Psoas muscle (tissue), 8 donors: ENCODE results near the gene BSN. TPM values are rescaled to one million over a fixed set of nuclear protein-coding genes. Genes with fewer than 3 reads are reported as not detected.
"Not testable (repeated sequence)": the region's sequence is repeated elsewhere in the genome, so short reads cannot be mapped to it uniquely, and the experiment has no call there.

Source experiments
- ATAC-seq, 4 donors: fragments of 200-7000 bp; cut with Tn5 transposase; one replicate each; pipeline ENCODE4 v1.9.1; 2020; ENCODE audit warnings: moderate library complexity in 3 of 4, mild to moderate bottlenecking in 2 of 4
- DNase-seq, 2 donors: peaks; one replicate each; pipeline ENCODE4 v3.0.0-alpha.2; 2020
- H3K27ac ChIP-seq: fragments of 200-600 bp; one replicate; pipeline ENCODE4 v1.8.0; 2022
- H3K27me3 ChIP-seq, 3 donors: fragments of 200-600 bp in 1 of 3; one replicate each; pipeline versions ENCODE4 v1.6.1 to v1.8.0; 2013 to 2022; ENCODE audit warnings: low read length in 2 of 3, mild to moderate bottlenecking in 2 of 3, moderate library complexity in 1 of 3; ENCODE audit not compliant: insufficient read depth in 3 of 3
- H3K36me3 ChIP-seq, 2 donors: fragments of 200-600 bp in 1 of 2; one replicate each; pipeline versions ENCODE4 v1.6.1 to v1.8.0; 2013 to 2022; ENCODE audit warnings: low read depth in 1 of 2, mild to moderate bottlenecking in 1 of 2, moderate library complexity in 1 of 2; ENCODE audit not compliant: insufficient read depth in 1 of 2
- H3K4me1 ChIP-seq: fragments of 200-600 bp; one replicate; pipeline ENCODE4 v1.8.0; 2022
- H3K4me3 ChIP-seq: fragments of 200-600 bp; one replicate; pipeline ENCODE4 v1.8.0; 2022; ENCODE audit warnings: mild to moderate bottlenecking
- H3K9me3 ChIP-seq: fragments of 200-600 bp; one replicate; pipeline ENCODE4 v1.8.0; 2022
- WGBS, 3 donors: extraction: QIAGEN DNeasy Blood & Tissue Kit; methylation state at CpG; one replicate each; pipeline versions ENCODE4 v1.1.6 to v1.1.7; 2013; 5-methylcytosine and 5-hydroxymethylcytosine counted together
- intact Hi-C, 2 donors: fragments of 100-400 bp; cut with DNase I; formaldehyde crosslinking; loops; one replicate each; pipeline versions ENCODE4 v1.11.0 to v1.14.2; 2022
- polyA plus RNA-seq, 3 donors: library from polyadenylated mRNA; stranded (reverse); fragments of 200-250 nt; gene quantifications; one replicate each; pipeline ENCODE4 v1.2.3, GENCODE V29; 2013
- total RNA-seq, 4 donors: library from RNA; stranded (reverse); fragmentation: NEBNext Ultra II Directional in 2 of 4; extraction: Animal tissue kit (Norgen Biotek cat#: 25700) in 2 of 4; gene quantifications; one replicate each; pipeline versions ENCODE4 v1.2.1 to v1.2.4, GENCODE V29; 2021 to 2023
- TF ChIP-seq, protein P1 (sequence below): fragments of 200-600 bp; IDR thresholded peaks from one replicate; pipeline ENCODE4 v1.8.0; 2022; ENCODE audit warnings: antibody characterized with exemption
- donor health status: healthy with polysubstance abuse.
- donor health status: DM: no; HTN: no; CAD: no; lungs with moderate emphysema.
- donor health status: Bipolar disorder and iron deficiency.
- donor health status: healthy.
- donor health status: DM: yes; HTN: yes; CAD: no.
- donor health status: DM: no; HTN: no; CAD: no.
- donor health status: DM: no; HTN: no; CAD: no.
- donor health status: DM: yes; HTN: yes; CAD: no.

BSN gene
- total and polyA plus RNA-seq, 7 donors = 0.08 to 0.95 (median 0.22) TPM

DNA sequence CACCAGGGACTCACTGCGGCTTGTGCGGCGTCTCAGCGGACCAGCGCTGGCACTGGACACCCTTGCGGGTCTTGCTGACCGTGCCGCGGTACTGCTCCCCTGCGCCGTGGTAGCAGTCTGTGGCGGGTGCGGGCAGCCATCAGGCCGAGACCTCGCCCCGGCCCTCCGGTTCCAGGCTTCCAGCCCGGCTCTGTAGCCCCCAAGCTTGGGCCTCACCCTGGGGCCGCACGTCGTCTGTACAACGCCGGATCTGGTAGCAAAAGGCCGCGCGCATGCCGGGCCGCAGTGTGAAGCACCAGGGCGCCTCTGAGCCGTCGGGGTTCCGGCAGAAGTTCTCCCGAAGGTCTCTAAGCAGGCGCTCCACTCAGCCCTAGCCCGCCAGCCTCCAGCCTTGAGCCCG is 131.6 kb downstream of the BSN start:
- peaks cover 6 to 38% of the 10 kb centered on the region in 2 donors for H3K36me3 ChIP-seq
- DNase-seq, H3K27ac ChIP-seq, H3K27me3 ChIP-seq, intact Hi-C loops, ATAC-seq, H3K9me3 ChIP-seq, H3K4me3 ChIP-seq: not testable (repeated sequence)
- 30 to 44% (median 33%) methylated on average over 29 to 35 of the region's 36 CpGs for WGBS, 3 donors
- H3K4me1 ChIP-seq = peaks cover 15% of the 10 kb centered on the region

DNA sequence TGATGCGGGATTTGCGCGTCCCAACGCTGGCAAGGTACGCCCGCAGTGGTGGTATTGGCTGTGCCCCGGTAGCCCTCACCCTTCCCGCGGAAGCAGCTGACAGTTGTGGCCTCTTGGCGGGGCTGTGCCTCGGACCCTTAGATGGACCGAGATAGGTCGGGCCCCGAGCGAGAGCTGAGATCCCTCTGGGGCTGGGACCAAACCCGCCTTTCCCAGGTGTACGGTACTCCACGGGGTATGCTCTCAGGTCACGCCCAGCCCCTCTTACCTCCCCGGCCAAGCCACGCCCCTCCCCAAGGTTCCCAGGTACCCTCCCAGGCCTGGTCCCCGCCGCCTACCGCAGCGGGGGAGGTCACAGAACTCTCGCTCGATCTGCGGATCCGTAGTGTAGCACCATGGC is 132.1 kb downstream of the BSN start:
- intact Hi-C loops, DNase-seq, H3K27me3 ChIP-seq, H3K27ac ChIP-seq, H3K9me3 ChIP-seq: not testable (repeated sequence)
- Histone ChIP-seq H3K4me1 (peaks cover 20% of the 10 kb centered on the region), H3K4me3 (peak overlapping the region; percentile 52), H3K36me3 (peaks cover 6 to 33% of the 10 kb centered on the region in 2 donors)
- WGBS, 3 donors = 6 to 9% (median 7%) methylated on average over 21 to 25 of the region's 29 CpGs
- ATAC-seq = peak in 2 of 4 donors; percentile 2 to 8

DNA sequence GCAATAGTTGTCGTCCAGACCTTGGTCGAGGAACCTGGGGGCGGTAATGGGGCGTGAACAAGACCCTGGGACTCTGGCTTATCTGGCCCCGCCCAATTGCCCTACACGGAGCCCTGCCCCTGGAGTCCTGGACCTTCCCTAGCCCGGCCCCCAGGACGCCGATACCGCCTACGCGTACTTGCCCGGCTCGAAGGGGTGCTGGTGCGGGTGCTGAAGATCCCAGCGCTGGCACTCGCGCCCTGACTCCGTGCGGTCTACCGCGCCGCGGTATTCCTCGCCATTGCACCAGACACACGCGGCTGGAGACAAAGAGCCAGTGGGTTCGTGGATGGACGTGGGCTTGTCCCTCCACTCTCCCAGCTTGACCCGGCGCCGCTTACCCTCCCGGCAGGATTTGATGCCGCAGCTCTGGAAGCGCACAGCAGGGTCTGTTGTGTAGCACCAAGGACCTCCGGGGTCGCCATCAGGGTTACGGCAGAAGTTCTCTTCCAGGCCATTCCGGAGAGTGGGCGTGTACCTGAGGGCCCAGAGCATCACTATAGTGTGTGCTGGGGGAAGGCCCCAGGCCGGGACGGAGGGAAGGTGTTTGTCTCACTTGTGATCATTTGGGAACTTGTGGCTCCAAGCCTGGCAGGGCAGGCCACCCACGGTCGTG is 132.6 kb downstream of the BSN start:
- H3K9me3 ChIP-seq, H3K27ac ChIP-seq, H3K27me3 ChIP-seq, intact Hi-C loops: not testable (repeated sequence)
- ATAC-seq (peak; percentile 23 to 43 (median 32)), DNase-seq (peak in 1 of 2 donors; percentile 57)
- peak overlapping the region; percentile 52 for H3K4me3 ChIP-seq
- H3K36me3 ChIP-seq = peaks cover 3 to 33% of the 10 kb centered on the region in 2 donors
- WGBS, 3 donors = 12 to 15% (median 12%) methylated on average over 36 to 44 of the region's 44 CpGs
- H3K4me1 ChIP-seq = peaks cover 25% of the 10 kb centered on the region

DNA sequence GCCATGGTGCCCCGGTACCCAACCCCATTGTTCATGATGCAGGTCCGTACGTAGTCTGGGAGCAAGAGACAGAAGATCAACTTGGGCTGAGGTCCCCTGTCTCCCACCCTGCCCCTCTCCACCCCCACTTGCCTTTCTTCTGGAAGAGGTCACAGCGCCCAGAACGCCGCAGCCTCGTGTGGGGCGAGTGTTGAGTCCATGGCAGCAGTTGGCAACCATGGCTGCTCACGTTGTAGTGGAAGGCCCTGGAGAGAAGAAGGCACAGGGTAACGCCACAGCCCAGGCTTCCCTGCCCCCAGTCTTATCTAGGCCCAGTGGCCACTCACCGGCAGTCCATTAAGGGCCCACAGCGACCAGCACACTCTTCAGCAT is 133.1 kb downstream of the BSN start:
- Histone ChIP-seq H3K4me1 (peaks cover 30% of the 10 kb centered on the region), H3K36me3 (peaks cover 0 to 29% of the 10 kb centered on the region in 2 donors)
- H3K27ac ChIP-seq, intact Hi-C loops, H3K4me3 ChIP-seq, ATAC-seq, H3K9me3 ChIP-seq, H3K27me3 ChIP-seq, DNase-seq: not testable (repeated sequence)
- 69 to 83% (median 73%) methylated on average over 12 of the region's 12 CpGs for WGBS, 3 donors

DNA sequence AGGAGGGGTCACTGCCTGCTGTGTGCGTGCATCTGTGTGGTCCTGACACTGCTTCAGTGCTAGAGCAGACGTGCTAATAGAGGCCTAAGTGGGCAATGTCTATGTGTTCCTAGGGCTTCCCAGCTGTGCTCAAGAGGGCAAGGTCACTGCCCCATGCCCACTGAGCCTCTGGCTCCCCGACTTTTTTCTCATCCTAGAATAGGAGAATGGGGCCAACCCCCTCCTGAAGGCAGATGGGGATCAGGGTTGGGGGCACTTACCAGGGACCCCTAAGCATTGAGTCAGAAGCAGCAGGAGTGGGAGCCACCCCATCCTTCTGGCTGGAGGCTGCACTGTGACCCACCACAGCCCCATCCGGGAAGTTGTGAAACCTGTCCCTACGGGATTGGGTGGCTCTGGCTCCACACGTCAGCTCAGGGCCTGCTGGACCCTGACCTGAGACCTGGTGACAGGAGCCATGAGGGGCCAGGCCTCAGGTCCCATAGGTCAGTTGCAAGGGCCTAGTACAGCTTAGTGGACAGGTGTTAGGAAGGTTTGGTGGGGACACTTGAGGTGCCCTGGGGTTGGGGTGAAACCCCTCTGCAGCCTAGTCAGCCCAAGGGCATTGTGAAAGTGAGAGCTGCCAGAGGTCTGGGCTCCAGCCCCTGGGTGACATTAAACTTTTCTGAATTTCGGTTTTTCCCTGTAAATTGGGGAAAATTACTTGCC is 134.2 kb downstream of the BSN start:
- peaks cover 40% of the 10 kb centered on the region for H3K4me1 ChIP-seq

DNA sequence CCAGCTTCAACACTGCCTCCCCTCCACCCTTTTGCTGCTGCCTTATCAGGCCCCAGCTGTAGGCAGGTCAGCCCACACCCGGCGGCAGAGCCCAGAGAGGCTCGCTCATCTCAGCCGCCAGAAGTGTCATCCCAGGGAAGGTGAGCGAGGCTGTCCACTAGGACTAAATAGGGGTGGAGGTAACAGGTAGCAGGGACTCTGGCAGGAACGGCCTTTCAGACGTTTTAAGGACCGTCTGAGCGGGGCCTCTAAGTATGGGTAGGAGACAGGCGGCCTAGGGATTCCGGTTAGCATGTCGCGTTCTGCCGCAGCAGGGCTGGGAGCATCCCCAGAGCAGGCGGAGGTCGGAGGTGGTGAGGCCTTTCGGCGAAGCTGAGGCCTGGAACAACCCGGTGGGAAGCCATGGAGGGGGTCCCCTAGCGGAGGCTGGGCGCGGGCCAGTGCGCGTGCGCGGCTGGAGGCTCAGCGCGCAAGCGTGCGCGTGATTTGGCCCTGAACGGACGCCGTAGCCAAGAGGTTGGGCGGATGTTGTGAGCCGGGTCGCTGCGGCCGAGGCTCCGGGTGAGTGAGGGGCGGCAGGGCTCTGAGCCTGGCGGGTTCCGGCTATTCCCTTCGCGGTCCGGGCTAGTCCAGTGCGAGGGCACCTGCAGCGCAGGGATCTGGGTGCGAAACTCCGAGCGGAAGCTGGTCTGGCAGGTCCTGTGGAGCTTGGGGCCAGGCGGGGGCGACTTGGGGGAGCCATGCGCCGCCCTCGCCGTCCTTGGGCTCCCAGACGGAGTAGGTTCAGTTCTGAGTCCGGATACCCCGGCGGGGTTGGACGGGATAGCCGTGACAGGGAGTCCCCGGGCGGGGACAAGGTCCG is 135.0 kb downstream of the BSN start, which contains the start of the genes MST1 and RNF123:
TSS of gene MST1 (minus strand) at position 429 of the 862 bp plus-strand sequence. CDS start 783 bp downstream, outside the sequence.
TSS of gene RNF123 (plus strand) at position 512 of the 862 bp plus-strand sequence. CDS start 1,609 bp downstream, outside the sequence.
- TF ChIP-seq, protein P1, sequence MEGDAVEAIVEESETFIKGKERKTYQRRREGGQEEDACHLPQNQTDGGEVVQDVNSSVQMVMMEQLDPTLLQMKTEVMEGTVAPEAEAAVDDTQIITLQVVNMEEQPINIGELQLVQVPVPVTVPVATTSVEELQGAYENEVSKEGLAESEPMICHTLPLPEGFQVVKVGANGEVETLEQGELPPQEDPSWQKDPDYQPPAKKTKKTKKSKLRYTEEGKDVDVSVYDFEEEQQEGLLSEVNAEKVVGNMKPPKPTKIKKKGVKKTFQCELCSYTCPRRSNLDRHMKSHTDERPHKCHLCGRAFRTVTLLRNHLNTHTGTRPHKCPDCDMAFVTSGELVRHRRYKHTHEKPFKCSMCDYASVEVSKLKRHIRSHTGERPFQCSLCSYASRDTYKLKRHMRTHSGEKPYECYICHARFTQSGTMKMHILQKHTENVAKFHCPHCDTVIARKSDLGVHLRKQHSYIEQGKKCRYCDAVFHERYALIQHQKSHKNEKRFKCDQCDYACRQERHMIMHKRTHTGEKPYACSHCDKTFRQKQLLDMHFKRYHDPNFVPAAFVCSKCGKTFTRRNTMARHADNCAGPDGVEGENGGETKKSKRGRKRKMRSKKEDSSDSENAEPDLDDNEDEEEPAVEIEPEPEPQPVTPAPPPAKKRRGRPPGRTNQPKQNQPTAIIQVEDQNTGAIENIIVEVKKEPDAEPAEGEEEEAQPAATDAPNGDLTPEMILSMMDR = peak; percentile 37
- DNase-seq = peak; percentile 93 to 97
- intact Hi-C loops = no loop called here
- WGBS, 3 donors = 3 to 6% (median 3%) methylated on average over 44 to 66 of the region's 66 CpGs
- Histone ChIP-seq H3K4me3 (peak within 1 kb of the TSS; percentile 98), H3K9me3 (no peaks in the 10 kb centered on the region), H3K27me3 (no peaks in the 10 kb centered on the region), H3K36me3 (peaks cover 0 to 12% of the 10 kb centered on the region in 2 donors), H3K4me1 (peaks cover 48% of the 10 kb centered on the region), H3K27ac (peak within 1 kb of the TSS; percentile 96)
- peak; percentile 82 to 89 (median 84) for ATAC-seq

More for the DNA sequence above, 134.2 kb downstream of the BSN start:
- Histone ChIP-seq H3K27ac (peak overlapping the region; percentile 96), H3K4me3 (peak overlapping the region; percentile 98), H3K36me3 (peaks cover 0 to 18% of the 10 kb centered on the region in 2 donors)
- intact Hi-C loops, H3K27me3 ChIP-seq, H3K9me3 ChIP-seq, DNase-seq: not testable (repeated sequence)
- WGBS, 3 donors = 51 to 73% (median 72%) methylated on average over 7 of the region's 7 CpGs
- ATAC-seq = peak; percentile 10 to 26 (median 16)

DNA sequence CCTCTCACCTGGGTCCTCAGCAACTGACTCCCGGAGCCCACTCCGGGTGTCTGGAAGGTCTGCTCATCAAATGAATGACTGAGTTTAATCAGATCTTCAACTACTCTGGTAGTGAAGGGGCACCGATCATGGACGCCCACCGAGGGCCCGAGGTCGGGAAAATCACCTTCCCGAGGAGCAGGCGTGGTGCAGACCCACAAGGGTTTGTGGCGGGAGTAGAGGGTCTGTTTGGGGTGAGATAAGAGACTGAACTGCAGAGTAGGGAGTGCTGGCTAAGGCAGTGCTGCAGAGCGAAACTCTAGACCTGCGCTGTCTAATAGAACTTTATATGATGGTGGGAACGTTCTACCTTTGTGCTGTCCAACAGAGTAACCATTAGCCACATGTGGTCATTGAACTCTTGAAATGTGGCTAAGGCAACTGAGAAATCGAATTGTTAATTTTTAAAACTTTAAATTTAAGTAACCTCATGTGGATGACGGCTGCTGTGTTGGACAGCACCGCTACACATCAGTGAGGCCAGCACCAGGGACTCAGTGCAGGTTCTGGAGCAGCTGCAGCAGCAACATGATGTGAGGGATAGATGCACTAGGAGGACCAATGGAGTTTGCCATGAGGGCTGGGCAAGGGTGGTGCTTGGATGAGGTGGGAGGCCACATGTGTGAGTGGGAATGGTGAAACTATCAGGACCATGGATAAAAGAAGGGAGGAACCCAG is 135.8 kb downstream of the BSN start:
- Histone ChIP-seq H3K4me3 (peak overlapping the region; percentile 98), H3K4me1 (peaks cover 52% of the 10 kb centered on the region), H3K27ac (peak overlapping the region; percentile 96)
- DNase-seq, H3K36me3 ChIP-seq, H3K27me3 ChIP-seq, ATAC-seq, intact Hi-C loops, H3K9me3 ChIP-seq: not testable (repeated sequence)
- 4 to 6% (median 5%) methylated on average over 16 of the region's 16 CpGs for WGBS, 3 donors

DNA sequence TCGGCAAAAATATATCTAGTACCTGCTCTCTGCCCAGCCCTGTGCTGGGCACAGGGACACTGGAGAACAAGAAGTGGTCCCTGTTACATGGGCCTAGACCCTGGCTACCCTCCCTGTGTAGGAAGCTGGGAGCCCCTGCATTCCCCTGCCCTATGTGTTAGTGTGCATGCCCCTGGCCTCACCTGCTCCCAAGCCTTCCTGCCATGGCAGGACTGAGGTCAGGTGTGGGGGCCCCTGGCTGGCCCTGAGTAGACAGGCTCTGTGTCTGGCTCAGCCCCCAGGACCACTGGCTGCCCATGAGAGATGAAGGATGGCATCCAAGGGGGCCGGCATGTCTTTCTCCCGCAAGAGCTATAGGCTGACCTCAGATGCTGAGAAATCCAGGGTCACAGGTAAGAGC is 136.6 kb downstream of the BSN start:
- H3K4me1 ChIP-seq = peaks cover 57% of the 10 kb centered on the region
- peak overlapping the region; percentile 98 for H3K4me3 ChIP-seq

DNA sequence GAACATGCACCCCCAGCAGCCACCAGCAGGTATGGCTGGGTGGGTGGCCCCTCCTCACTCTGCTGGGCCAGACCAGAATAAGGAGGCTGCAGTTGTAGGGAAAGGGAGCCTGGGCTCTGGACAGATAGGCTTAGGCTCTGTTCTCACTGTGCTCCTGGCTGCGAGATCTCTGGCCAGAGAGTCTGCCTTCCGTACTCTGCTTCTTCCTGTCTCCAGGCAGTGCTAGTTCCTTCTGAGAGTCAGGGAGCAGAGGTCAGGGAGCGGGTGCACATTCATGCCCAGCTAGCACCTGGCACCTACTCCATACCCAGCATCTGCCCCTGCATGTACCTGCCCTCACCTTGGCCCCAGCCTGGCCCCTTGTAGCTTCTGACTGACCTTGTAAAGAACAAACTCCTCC is 137.2 kb downstream of the BSN start:
- H3K9me3 ChIP-seq, intact Hi-C loops, ATAC-seq, DNase-seq, H3K27me3 ChIP-seq, H3K36me3 ChIP-seq: not testable (repeated sequence)
- peak overlapping the region; percentile 98 for H3K4me3 ChIP-seq
- WGBS, 3 donors = 70 to 83% (median 75%) methylated on average over 3 of the region's 3 CpGs
- H3K27ac ChIP-seq = peak overlapping the region; percentile 9
- peaks cover 57% of the 10 kb centered on the region for H3K4me1 ChIP-seq

More for the DNA sequence above, 136.6 kb downstream of the BSN start:
- H3K36me3 ChIP-seq, ATAC-seq, DNase-seq, H3K9me3 ChIP-seq, intact Hi-C loops, H3K27me3 ChIP-seq: not testable (repeated sequence)
- WGBS, 3 donors = 70 to 96% (median 73%) methylated on average over 3 of the region's 3 CpGs
- H3K27ac ChIP-seq = peak overlapping the region; percentile 53
